Activated naive CD4-positive, alpha-beta T cell treated with anti-CD3 and anti-CD28 coated beads, Interleukin-2, amount 50 U/mL, for 24 hours (primary cell): ENCODE measurements around the gene GTF2F1.
A peak's percentile ranks its signal among the peaks of the same experiment; 100 is the strongest.

Source experiments
- H3K27ac Mint-ChIP-seq: one replicate; pipeline ENCODE4 v1.8.0; 2021; ENCODE audit warnings: mild to moderate bottlenecking, mixed read lengths
- H3K27me3 Mint-ChIP-seq: one replicate; pipeline ENCODE4 v1.8.0; 2021; ENCODE audit warnings: mixed read lengths
- H3K36me3 Mint-ChIP-seq: one replicate; pipeline ENCODE4 v1.8.0; 2021; ENCODE audit warnings: mixed read lengths
- H3K4me1 Mint-ChIP-seq: one replicate; pipeline ENCODE4 v1.8.0; 2021; ENCODE audit warnings: mixed read lengths
- H3K4me3 Mint-ChIP-seq: one replicate; pipeline ENCODE4 v1.8.0; 2021; ENCODE audit warnings: mild to moderate bottlenecking, mixed read lengths
- H3K9me3 Mint-ChIP-seq: one replicate; pipeline ENCODE4 v1.8.0; 2021; ENCODE audit warnings: mixed read lengths

The GTF2F1 gene

GRCh38 chr19:6423499-6424194 lies 30.7 kb upstream of the GTF2F1 start:
- Mint-ChIP-seq H3K9me3 (no peaks in the 10 kb centered on the region), H3K36me3 (peaks cover 2% of the 10 kb centered on the region), H3K27me3 (no peaks in the 10 kb centered on the region), H3K27ac (peak overlapping the region; percentile 89), H3K4me3 (peak overlapping the region; percentile 95), H3K4me1 (peaks cover 35% of the 10 kb centered on the region)

- Mint-ChIP-seq H3K27me3 (no peaks in the 10 kb centered on the region), H3K27ac (no peak overlapping the region), H3K9me3 (no peaks in the 10 kb centered on the region), H3K4me3 (no peak overlapping the region), H3K36me3 (peaks cover 2% of the 10 kb centered on the region), H3K4me1 (peaks cover 35% of the 10 kb centered on the region)
Observed at GRCh38 chr19:6421075-6422014, 28.4 kb upstream of the GTF2F1 start.

- peaks cover 4% of the 10 kb centered on the region for H3K36me3 Mint-ChIP-seq
- peaks cover 27% of the 10 kb centered on the region for H3K4me1 Mint-ChIP-seq
- H3K4me3 Mint-ChIP-seq = no peak overlapping the region
- H3K27me3 Mint-ChIP-seq = no peaks in the 10 kb centered on the region
- no peak overlapping the region for H3K27ac Mint-ChIP-seq
- no peaks in the 10 kb centered on the region for H3K9me3 Mint-ChIP-seq
Observed at GRCh38 chr19:6418562-6418932, 25.6 kb upstream of the GTF2F1 start.

GRCh38 chr19:6417713-6418561 lies 25.0 kb upstream of the GTF2F1 start:
- Mint-ChIP-seq H3K27ac (no peak overlapping the region), H3K9me3 (no peaks in the 10 kb centered on the region), H3K4me1 (peaks cover 21% of the 10 kb centered on the region), H3K36me3 (peaks cover 4% of the 10 kb centered on the region), H3K27me3 (no peaks in the 10 kb centered on the region), H3K4me3 (no peak overlapping the region)

GRCh38 chr19:6416658-6417405 lies 23.9 kb upstream of the GTF2F1 start:
- H3K4me3 Mint-ChIP-seq = no peak overlapping the region
- H3K4me1 Mint-ChIP-seq = peaks cover 10% of the 10 kb centered on the region
- no peaks in the 10 kb centered on the region for H3K9me3 Mint-ChIP-seq
- peaks cover 2% of the 10 kb centered on the region for H3K36me3 Mint-ChIP-seq
- H3K27ac Mint-ChIP-seq = no peak overlapping the region
- no peaks in the 10 kb centered on the region for H3K27me3 Mint-ChIP-seq

- Mint-ChIP-seq H3K4me1 (peaks cover under 1% of the 10 kb centered on the region), H3K36me3 (peaks cover 2% of the 10 kb centered on the region), H3K27me3 (no peaks in the 10 kb centered on the region)
Observed at GRCh38 chr19:6415591-6416190, 22.7 kb upstream of the GTF2F1 start.

GRCh38 chr19:6414793-6415590 lies 22.0 kb upstream of the GTF2F1 start:
- H3K27ac Mint-ChIP-seq = no peak overlapping the region
- H3K36me3 Mint-ChIP-seq = peaks cover 2% of the 10 kb centered on the region
- H3K27me3 Mint-ChIP-seq = no peaks in the 10 kb centered on the region
- H3K9me3 Mint-ChIP-seq = no peaks in the 10 kb centered on the region
- H3K4me1 Mint-ChIP-seq = no peaks in the 10 kb centered on the region
- H3K4me3 Mint-ChIP-seq = no peak overlapping the region

More at GRCh38 chr19:6415591-6416190, 22.7 kb upstream of the GTF2F1 start:
- Mint-ChIP-seq H3K27ac (no peak overlapping the region), H3K4me3 (no peak overlapping the region), H3K9me3 (no peaks in the 10 kb centered on the region)

- no peak overlapping the region for H3K27ac Mint-ChIP-seq
- no peaks in the 10 kb centered on the region for H3K27me3 Mint-ChIP-seq
- no peak overlapping the region for H3K4me3 Mint-ChIP-seq
- peaks cover 2% of the 10 kb centered on the region for H3K36me3 Mint-ChIP-seq
- H3K4me1 Mint-ChIP-seq = no peaks in the 10 kb centered on the region
- H3K9me3 Mint-ChIP-seq = no peaks in the 10 kb centered on the region
Observed at GRCh38 chr19:6413721-6414643, 21.0 kb upstream of the GTF2F1 start.

- H3K4me1 Mint-ChIP-seq = no peaks in the 10 kb centered on the region
- H3K27me3 Mint-ChIP-seq = no peaks in the 10 kb centered on the region
- no peak overlapping the region for H3K27ac Mint-ChIP-seq
- H3K9me3 Mint-ChIP-seq = no peaks in the 10 kb centered on the region
- H3K4me3 Mint-ChIP-seq = no peak overlapping the region
- peaks cover 2% of the 10 kb centered on the region for H3K36me3 Mint-ChIP-seq
Observed at GRCh38 chr19:6413291-6413690, 20.3 kb upstream of the GTF2F1 start.

- no peaks in the 10 kb centered on the region for H3K4me1 Mint-ChIP-seq
- peak overlapping the region; percentile 4 for H3K27ac Mint-ChIP-seq
- no peaks in the 10 kb centered on the region for H3K9me3 Mint-ChIP-seq
- no peaks in the 10 kb centered on the region for H3K27me3 Mint-ChIP-seq
- H3K36me3 Mint-ChIP-seq = peaks cover 2% of the 10 kb centered on the region
- H3K4me3 Mint-ChIP-seq = no peak overlapping the region
Observed at GRCh38 chr19:6412447-6413091, 19.6 kb upstream of the GTF2F1 start.

- Mint-ChIP-seq H3K4me3 (no peak overlapping the region), H3K27ac (no peak overlapping the region)
Observed at GRCh38 chr19:6412061-6412446, 19.1 kb upstream of the GTF2F1 start.

GRCh38 chr19:6409346-6409745 lies 16.4 kb upstream of the GTF2F1 start:
- Mint-ChIP-seq H3K4me3 (no peak overlapping the region), H3K27ac (no peak overlapping the region), H3K36me3 (peaks cover 2% of the 10 kb centered on the region), H3K9me3 (no peaks in the 10 kb centered on the region), H3K4me1 (no peaks in the 10 kb centered on the region), H3K27me3 (no peaks in the 10 kb centered on the region)

More at GRCh38 chr19:6412061-6412446, 19.1 kb upstream of the GTF2F1 start:
- H3K4me1 Mint-ChIP-seq = no peaks in the 10 kb centered on the region
- H3K36me3 Mint-ChIP-seq = peaks cover 2% of the 10 kb centered on the region
- H3K27me3 Mint-ChIP-seq = no peaks in the 10 kb centered on the region
- H3K9me3 Mint-ChIP-seq = no peaks in the 10 kb centered on the region

- Mint-ChIP-seq H3K27me3 (no peaks in the 10 kb centered on the region), H3K9me3 (no peaks in the 10 kb centered on the region), H3K4me3 (no peak overlapping the region), H3K36me3 (no peaks in the 10 kb centered on the region), H3K4me1 (no peaks in the 10 kb centered on the region), H3K27ac (no peak overlapping the region)
Observed at GRCh38 chr19:6406401-6406800, 13.4 kb upstream of the GTF2F1 start.
